Activated naive CD4-positive, alpha-beta T cell treated with anti-CD3 and anti-CD28 coated beads, Interleukin-2, amount 50 U/mL, for 24 hours (primary cell): Measurements from ENCODE around the gene CMPK1.

Experiments
- H3K27ac Mint-ChIP-seq: one replicate; pipeline ENCODE4 v1.8.0; 2021; ENCODE audit warnings: mild to moderate bottlenecking, mixed read lengths
- H3K27me3 Mint-ChIP-seq: one replicate; pipeline ENCODE4 v1.8.0; 2021; ENCODE audit warnings: mixed read lengths
- H3K36me3 Mint-ChIP-seq: one replicate; pipeline ENCODE4 v1.8.0; 2021; ENCODE audit warnings: mixed read lengths
- H3K4me1 Mint-ChIP-seq: one replicate; pipeline ENCODE4 v1.8.0; 2021; ENCODE audit warnings: mixed read lengths
- H3K4me3 Mint-ChIP-seq: one replicate; pipeline ENCODE4 v1.8.0; 2021; ENCODE audit warnings: mild to moderate bottlenecking, mixed read lengths
- H3K9me3 Mint-ChIP-seq: one replicate; pipeline ENCODE4 v1.8.0; 2021; ENCODE audit warnings: mixed read lengths

CMPK1 gene

DNA sequence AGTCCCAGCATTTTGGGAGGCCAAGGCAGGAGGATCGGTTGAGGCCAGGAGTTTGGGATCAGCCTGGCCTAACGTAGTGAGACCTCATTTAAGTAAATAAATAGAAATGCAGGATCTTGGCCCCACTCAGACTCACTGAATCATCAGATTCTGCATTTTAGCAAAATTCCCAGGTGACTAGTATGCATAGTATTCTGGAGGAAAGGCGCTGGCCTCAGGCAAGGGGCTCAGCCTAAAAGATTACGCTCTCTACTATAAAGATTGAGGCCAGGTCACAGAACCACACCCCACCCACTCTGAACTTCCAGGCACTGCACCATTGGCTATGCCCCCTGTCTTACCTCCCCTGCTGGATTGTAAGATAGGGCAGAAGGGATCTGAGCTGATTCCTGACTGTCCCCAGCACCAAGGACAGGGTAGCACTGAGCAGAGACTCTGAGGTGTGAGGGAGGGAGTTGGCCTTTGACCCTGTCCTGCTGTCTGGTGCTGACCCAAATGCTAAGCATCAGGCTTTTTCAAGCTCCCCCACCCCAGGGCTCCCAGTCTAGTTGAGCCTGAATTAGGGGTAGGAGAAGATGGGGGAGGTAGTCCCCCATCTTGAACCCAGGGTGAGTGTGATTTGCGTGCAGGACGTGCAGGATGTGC is 85.2 kb downstream of the CMPK1 start:
- no peaks in the 10 kb centered on the region for H3K9me3 Mint-ChIP-seq
- no peak overlapping the region for H3K4me3 Mint-ChIP-seq
- no peaks in the 10 kb centered on the region for H3K4me1 Mint-ChIP-seq
- H3K27me3 Mint-ChIP-seq = peaks cover 38% of the 10 kb centered on the region
- H3K27ac Mint-ChIP-seq = no peak overlapping the region
- no peaks in the 10 kb centered on the region for H3K36me3 Mint-ChIP-seq

DNA sequence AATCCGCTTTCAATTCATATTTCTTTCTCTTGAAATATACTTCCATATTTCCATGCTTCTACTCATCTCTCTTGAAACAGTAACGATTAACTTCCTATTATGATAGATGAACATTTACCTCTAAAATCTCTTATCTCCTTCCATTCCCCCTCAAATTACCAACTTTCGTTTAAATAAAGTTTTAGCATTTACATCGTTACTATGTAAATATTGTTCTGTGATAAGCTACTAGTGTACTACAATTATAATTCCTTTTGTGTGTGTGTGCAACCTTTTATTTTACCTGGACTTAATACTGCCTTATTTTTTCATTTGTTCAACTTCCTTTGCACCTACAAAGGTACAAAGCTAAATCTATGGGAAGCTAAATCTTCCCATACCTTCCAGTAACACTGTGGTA is 87.0 kb downstream of the CMPK1 start:
- H3K4me3 Mint-ChIP-seq = no peak overlapping the region
- H3K9me3 Mint-ChIP-seq = no peaks in the 10 kb centered on the region
- no peak overlapping the region for H3K27ac Mint-ChIP-seq
- peaks cover 31% of the 10 kb centered on the region for H3K27me3 Mint-ChIP-seq
- no peaks in the 10 kb centered on the region for H3K4me1 Mint-ChIP-seq
- no peaks in the 10 kb centered on the region for H3K36me3 Mint-ChIP-seq

DNA sequence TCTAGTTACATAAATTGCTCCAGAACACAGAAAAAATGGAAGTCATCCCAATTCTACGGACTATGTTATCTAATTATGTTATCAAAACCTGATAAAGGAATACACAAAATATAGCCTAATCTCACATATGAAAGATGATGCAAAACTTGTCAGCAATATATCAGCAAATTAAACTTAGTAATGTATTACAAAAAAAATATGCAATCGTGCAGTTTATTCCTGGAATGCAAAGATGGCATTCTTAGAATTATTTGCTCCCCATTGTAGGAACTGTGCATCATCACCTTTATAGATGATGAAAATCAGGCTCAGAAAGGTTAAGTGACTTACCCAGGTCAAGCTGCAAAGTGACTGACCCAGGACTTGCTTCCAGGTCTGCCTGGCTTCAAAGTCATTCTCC is 90.3 kb downstream of the CMPK1 start:
- no peak overlapping the region for H3K4me3 Mint-ChIP-seq
- H3K9me3 Mint-ChIP-seq = no peaks in the 10 kb centered on the region
- H3K36me3 Mint-ChIP-seq = no peaks in the 10 kb centered on the region
- no peak overlapping the region for H3K27ac Mint-ChIP-seq
- no peaks in the 10 kb centered on the region for H3K4me1 Mint-ChIP-seq
- peaks cover 12% of the 10 kb centered on the region for H3K27me3 Mint-ChIP-seq

GRCh38 chr1:47424336-47424982 is 90.9 kb downstream of the CMPK1 start:
- Mint-ChIP-seq H3K4me1 (no peaks in the 10 kb centered on the region), H3K27me3 (peaks cover 14% of the 10 kb centered on the region), H3K4me3 (no peak overlapping the region), H3K36me3 (no peaks in the 10 kb centered on the region), H3K9me3 (no peaks in the 10 kb centered on the region), H3K27ac (no peak overlapping the region)
